NCI-H1694 (cell line): Measurements from ENCODE around the gene BRSK1.

ENCODE experiments used
- DNase-seq: peaks from one replicate; lab custom pipeline; 2025; lab: John Stamatoyannopoulos, UW

BRSK1 gene

GRCh38 chr19:55273978-55274707 lies 9.7 kb upstream of the BRSK1 start:
- DNase-seq: no peak

GRCh38 chr19:55275851-55276719 lies 7.7 kb upstream of the BRSK1 start:
- DNase-seq: no peak

GRCh38 chr19:55276720-55277430 lies 6.9 kb upstream of the BRSK1 start:
- DNase-seq: no peak

- DNase-seq: no peak
These were observed 6.3 kb upstream of the BRSK1 start for GRCh38 chr19:55277494-55277893.

- DNase-seq: no peak
These were observed 5.2 kb upstream of the BRSK1 start for GRCh38 chr19:55278391-55279135.

GRCh38 chr19:55279340-55279739 lies 4.5 kb upstream of the BRSK1 start:
- DNase-seq: no peak

- DNase-seq: peak; percentile 92
These were observed 3.8 kb upstream of the BRSK1 start, which contains the start of gene HSPBP1 for GRCh38 chr19:55279770-55280643. TSS of gene HSPBP1 (minus strand) at chr19:55280110. CDS start at chr19:55279608, 502 bp downstream.

- DNase-seq: no peak
These were observed 735 bp downstream of the BRSK1 start for GRCh38 chr19:55284405-55285058.

- no peak for DNase-seq
These were observed 1.6 kb downstream of the BRSK1 start for GRCh38 chr19:55285229-55285890.

GRCh38 chr19:55287361-55288079 lies 3.7 kb downstream of the BRSK1 start:
- no peak for DNase-seq

- DNase-seq: no peak
These were observed 5.5 kb downstream of the BRSK1 start for GRCh38 chr19:55289117-55289796.

- no peak for DNase-seq
These were observed 13.5 kb downstream of the BRSK1 start for GRCh38 chr19:55297267-55297666.

GRCh38 chr19:55299991-55300390 lies 16.2 kb downstream of the BRSK1 start:
- DNase-seq: no peak

GRCh38 chr19:55300886-55301458 lies 17.2 kb downstream of the BRSK1 start:
- no peak for DNase-seq

GRCh38 chr19:55301459-55302317 lies 17.9 kb downstream of the BRSK1 start:
- DNase-seq: peak; percentile 89

- no peak for DNase-seq
These were observed 18.5 kb downstream of the BRSK1 start for GRCh38 chr19:55302318-55302703.

GRCh38 chr19:55303477-55303876 lies 19.7 kb downstream of the BRSK1 start:
- DNase-seq: no peak
